Measurements from ENCODE around the gene PRKAG1.

The PRKAG1 gene

DNA sequence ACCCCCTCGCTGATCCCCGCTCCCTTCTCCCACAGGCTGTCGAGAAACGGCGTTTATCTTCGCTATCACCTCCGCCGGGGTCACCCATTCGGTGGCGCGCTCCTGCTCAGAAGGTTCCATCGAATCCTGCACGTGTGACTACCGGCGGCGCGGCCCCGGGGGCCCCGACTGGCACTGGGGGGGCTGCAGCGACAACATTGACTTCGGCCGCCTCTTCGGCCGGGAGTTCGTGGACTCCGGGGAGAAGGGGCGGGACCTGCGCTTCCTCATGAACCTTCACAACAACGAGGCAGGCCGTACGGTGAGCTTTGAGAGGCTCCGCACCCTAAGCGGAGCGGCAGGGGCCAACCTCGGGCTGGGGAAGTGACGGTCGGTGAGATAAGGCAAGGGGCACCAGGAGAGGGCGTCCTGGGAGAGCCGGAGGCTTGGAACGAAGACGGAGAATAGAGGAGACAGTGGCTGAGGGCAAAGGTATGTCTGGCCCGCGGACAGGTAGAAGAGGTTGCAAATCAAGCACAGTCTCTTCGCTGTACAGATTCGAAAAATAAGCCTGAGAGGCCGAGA is 38.1 kb downstream of the PRKAG1 start:
- DNase-seq = peak; percentile 26

DNA sequence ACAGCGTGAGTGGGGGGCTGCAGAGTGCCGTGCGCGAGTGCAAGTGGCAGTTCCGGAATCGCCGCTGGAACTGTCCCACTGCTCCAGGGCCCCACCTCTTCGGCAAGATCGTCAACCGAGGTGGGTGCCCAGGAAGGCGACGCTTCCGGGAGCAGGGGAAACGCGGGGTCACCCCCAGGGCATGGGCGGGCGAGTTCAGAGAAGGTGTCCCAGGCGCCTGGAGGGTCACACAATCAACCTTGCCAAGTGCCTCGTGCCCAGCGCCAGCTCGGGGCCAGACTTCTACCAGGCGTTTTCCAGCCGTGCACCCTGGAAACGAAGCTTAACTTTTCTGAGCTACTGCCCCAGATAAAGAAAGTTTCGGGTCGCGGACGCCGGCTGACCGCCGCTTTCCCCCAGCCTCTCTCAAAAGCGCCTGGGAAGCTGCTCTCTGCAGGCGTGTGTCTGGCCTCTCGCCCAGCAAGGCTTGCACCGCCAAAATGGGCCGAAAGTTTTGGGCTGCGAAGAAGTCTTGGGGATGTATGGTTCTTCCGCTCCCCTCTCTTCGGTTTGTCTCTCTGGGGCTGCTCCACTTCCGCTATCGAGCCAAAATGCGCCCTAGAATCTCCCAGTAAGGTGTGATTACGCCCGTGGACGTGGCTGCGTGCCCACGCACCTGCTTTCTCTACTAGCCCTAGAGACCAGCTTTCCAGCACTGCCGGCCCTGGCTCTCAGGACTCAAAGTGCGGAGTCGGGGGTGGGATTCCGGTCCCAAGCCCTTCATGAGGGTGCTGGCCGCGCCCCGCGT is 38.8 kb downstream of the PRKAG1 start:
- no peak for DNase-seq

DNA sequence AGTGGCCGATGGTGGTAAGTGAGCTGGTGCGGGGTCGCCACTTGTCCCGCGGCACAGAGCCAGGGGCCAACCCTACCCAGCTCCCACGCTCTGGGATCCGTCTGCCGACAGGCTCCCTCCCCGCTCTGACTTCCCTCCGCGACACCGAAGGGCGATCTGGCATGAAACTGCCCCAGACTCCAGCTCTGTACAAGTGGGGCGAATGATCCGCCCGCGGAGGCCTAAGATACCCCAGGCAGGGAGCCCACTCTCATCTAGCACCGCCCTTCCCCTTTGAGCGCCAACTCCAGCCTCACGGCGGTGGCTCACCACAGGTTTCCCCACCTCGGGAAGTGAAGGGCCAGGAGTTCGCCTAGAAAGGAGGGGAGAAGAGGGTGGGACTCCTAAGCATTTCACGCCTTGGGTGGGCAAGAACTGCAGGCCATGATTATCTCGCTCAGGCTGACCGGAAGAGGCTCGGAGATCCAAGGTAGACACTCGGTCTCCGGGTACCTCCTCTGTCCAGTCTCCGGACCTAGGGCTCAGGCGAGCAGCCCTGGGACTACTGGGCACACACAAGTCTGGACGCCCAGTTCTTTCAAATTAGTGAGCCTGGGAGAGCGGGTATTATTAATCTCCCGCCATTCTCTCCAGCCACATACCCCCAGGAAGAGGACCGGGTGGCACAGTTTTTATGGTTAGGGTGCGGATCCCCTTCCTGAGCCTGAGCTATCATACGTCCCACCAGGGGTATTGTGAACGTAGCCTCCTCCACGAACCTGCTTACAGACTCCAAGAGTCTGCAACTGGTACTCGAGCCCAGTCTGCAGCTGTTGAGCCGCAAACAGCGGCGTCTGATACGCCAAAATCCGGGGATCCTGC is 39.6 kb downstream of the PRKAG1 start:
- no peak for DNase-seq

DNA sequence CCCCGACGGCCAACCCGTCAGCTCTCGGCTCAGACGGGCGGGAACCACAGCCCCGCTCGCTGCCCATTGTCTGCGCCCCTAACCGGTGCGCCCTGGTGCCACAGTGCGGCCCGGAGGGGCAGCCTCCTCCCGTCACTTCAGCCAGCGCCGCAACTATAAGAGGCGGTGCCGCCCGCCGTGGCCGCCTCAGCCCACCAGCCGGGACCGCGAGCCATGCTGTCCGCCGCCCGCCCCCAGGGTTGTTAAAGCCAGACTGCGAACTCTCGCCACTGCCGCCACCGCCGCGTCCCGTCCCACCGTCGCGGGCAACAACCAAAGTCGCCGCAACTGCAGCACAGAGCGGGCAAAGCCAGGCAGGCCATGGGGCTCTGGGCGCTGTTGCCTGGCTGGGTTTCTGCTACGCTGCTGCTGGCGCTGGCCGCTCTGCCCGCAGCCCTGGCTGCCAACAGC is 40.3 kb downstream of the PRKAG1 start, which contains the start of gene WNT1:
TSS of gene WNT1 (plus strand) at position 32 of the 450 bp plus-strand sequence. CDS start at position 361, 329 bp downstream.
- DNase-seq = no peak

DNA sequence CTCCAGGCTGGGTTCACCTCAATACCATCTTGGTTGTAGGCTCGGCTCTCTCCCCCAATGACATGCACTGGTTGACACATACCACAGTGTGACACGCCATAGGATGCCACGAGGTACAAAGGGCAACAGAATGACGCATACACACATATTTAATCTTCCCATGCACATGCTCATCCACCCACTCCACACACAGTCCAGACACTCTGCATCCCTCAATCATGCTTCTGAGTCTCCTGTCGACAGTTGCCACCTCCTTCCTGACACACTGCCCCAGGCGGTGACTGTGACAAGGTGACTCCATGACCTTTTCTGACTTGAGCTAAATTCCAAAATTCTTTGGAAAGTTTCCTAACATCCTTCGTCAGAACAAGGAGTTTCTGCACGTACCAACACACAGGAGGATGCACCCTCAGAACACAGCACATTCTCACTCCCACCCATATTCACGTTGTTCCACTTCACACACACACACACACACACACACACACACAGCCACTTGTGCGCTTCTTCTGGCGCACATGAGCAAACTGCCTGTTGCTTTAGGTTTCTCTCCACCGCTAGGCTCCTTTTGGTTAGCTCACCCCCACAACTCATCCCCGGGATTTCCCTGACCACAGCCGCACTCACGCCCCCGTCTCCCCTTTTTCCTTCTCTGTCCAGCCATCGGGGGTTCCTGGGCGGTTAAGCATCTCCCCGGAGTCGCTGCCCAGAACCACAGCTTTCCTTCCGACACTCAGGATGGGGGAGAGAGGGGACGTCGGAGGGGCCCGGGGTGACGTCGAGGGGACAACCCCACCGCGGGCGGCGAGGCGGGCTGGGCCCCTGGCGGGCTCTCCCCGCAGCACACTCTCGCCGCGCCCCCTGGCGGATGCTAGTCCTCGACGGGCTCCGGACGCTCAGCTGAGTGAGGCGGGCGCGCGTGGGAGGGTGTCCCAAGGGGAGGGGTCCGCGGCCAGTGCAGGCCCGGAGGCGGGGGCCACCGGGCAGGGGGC is 41.0 kb downstream of the PRKAG1 start:
- no peak for DNase-seq

DNA sequence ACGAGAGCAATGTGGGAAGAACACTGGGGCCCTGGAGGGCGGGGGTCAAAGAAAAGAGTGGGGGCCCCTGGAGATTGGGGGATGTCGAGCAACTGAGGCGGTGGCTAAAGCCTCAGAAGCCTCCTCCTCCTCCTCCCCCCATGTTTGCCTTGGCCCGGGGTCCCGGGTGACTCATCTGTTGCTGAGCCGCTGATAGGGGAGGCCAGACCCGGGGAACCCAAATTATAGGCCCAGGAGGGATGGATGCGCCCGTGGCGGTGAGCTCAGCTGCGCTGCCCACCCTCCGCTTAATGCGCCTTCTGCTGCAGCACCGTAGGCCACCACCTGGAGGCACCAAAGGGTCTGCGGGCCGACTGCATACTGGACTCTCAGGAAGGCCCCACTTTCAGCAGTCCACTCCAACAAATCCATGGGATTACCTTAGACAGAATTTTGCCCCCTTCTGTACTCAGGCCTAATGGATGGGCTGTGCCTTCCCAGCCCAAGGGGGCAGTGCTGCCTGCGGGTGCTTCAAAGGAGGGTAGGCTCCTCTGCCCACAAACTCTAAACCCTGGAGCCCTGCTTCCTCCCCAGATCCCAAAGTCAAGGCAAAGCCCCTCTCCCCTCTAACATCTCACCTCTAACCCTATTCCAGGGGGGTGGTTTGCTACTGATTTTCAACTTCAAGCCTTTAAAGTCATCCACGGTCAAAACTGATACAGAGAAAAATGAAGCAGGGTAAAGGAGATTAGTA is 44.5 kb downstream of the PRKAG1 start:
- no peak for DNase-seq

DNA sequence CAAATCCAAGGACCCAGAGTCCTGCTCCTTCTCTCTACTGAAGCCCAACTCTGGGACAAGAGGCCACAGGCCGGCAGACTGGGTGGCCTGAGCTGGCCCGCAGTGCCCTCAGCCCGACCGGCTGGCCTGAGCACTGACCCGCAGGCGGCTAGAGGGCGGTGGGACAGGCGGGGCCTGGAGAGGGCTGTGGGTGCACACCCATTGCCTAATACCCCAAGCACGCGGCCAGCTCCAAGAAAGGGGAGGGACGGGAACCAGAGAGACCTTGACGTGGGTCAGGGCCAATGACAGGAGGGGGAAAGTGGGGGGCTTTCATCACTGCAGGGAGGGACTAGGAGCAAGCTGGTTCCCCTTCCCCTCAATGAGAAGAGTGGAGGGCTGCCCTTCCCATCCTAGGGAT is 45.0 kb downstream of the PRKAG1 start:
- no peak for DNase-seq

DNA sequence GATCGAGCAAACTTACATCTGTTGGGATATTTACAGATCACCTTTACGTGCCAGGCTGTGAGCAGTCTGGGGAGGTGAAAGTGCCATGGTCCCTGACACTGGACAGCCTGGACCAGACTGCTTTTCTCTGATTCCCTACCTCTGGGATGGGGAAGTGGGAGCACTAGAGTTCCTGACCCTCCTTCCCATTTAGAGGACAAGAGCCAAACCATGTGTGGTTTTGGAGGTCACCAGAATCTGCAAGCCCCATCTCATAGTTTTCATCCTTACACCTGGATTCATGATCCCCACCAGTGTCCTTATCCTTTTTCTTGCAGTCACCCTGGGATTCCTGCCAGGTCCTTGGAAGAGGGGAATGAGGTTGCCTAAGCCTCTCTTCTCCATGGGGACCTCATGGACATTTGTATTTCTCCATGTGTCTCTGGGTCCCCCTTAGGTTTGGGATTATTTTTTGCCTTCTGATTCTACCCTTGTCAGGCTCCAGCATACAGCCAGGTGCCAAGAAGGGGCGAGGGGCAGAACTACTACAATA is 45.6 kb downstream of the PRKAG1 start:
- no peak for DNase-seq

DNA sequence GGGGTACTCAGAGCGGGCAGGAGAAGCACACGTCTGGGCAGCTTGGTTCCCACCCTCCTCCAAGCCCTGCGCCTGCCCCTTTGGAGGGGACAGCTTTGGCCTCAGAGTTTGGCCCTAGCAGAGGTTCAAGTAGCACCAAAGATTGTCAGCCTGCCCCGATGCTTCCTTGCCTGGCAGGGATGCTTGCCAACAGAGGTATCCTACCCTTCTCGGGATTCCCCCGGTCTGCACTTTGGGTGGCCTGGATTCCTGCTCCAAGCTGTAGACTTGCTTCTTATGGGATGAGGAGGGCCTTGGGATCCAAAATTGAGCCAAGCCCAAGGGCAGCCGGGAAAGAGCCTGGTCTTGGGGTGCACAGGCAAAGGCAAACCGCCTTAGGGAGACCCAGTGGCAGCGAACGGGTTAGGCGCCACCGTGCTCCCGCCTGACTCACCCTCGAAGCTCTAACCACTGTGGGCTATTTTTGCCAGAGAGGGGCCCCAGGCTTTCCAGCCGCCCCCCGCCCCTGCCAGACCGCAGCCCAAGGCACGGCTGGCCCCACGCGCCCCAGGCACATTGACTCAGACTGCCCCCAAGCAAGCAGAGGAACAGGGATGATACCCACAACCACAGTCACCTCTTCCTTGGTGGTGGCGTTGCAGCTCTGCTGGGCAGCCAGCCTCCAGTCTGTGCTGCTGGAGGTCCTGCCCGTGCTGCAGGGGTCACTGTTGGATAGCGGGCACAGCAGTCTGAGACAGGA is 46.2 kb downstream of the PRKAG1 start:
- DNase-seq = no peak

DNA sequence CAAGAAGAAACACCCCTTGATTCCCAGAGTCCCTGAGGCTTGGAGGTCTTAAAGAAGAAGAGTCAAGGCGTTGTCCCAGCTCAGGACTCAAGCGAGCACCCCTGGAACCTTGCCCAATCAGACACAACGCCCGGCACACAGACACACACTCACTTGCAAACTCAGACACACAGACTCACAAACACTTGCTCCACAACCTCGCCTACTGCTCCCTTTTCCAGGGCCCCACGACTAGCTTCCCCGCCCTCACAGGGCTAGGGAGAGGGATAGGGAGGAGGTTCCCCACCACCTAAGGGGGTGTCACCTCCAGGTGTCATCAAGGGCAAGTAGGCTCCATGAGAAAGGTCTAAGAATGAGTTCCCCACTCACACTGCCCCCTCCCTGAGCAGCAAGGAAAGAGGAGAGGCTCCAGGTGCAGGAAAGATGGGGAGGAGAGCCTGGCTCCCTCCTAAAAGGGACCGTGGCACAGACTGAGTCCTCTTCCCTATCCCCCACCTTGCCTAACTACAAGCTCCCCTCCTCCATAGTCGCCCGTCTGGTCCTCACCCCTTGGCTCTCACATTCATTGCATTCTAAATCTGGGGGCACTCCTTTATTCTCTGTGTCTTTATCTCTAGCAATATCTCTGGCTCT is 47.8 kb downstream of the PRKAG1 start:
- DNase-seq = no peak

DNA sequence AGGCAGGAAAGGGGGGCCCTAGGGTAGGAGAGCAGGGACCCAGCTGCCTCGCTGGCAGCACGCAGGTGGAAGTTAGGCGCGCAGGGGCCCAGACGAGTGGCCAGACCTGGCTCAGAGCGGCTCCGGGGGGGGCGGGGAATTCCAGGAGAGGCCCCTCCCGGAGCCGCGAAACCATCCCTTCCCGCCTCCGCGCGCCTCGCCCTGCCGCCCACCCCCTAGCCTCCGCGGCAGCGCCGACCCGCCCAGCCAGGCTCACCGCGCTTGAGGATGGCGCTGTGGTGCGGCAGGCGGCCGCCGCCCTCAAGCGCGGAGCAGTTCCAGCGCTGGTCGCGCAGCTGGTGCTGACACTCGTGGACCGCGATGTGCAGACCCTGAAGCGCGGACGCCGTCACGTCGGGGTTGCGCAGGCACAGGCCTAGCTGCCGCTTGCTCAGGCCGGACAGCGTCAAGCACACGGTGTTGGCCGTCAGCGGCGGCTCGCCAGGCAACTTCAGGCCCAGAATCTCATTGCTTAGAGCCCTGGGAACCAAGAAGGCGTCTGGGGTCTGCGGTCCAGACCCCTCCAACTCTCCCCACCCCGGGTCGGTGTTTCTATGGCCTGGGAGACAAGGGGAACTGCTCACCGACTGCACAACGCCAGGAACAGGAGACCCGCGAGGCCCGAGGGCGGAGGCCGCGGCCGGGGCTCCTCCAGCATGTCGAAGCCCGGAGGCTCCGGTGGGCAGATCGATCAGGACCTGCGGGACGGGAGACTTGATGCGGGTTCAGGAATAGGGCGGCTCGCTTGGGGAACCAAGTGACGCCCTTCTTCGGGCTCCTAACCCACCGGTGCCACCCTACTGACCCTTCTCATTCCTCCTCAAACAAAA is 48.5 kb downstream of the PRKAG1 start:
- DNase-seq = no peak

DNA sequence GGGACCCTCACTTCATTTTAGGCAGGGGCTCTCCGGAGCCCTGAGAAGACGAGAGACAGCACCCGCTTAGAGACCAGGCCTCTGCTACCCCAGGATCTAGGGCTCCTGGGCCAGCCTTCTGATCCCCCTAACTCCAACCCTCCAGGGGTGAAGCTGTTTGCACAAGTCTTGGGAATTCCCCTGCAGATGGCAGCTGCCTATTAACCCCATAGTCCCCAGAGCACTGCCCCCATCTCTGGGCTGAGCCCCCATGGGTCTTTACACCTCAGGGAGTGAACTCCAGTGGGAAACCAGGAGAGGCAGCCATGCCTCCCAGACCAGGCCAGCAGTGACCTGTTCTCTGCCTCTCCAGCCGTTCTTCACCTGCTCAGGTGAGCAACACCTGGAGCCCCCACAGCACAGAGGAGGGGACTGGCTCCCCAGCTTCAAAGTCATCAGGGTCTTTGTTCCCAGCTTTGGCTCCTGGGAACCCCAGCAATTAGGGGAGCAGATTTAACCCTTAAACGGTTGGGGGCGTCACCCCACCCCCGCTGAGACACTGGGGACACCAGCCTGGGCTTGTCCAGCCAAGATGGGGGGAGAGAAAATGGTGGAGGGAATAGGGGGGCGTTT is 49.3 kb downstream of the PRKAG1 start:
- DNase-seq = no peak

DNA sequence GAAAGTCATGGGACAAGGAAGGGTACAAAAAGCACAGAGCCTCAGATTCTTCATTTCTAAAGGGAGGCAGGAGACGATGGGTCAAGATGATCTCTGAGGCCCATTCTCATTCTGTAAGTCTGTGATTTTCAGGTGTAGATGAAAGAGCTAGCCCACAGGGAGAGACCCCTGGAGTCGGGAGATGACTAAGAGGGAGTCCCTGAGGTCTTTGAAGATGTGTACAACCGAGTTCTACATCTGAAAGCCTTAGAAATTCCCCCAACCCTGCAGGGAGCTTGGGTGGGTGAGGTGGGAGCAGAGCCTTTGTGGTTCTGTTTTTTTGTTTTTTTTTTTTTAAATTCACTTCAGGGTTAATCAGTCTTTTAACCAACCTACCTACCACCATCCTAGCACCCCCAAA is 50.1 kb downstream of the PRKAG1 start:
- DNase-seq = no peak

DNA sequence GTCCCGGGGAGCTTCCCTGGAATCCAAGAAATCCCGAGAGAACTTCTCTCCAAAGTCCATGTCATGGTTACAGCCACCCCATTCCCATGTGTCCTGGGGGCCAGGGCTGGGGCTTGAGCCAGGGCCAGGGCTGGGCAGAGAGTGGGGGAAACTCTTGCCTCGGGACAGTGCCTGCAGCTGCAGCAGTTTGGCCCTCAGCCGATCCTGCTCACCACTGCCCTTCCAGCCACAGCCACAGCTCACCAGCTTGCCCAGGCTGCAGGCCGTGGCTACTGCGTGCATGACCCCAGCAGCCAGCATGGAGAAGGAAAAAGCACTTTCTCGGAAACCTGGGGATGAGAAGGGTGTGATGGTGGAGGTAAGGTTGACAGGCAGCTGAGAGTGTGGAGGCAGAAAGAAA is 50.6 kb downstream of the PRKAG1 start:
- no peak for DNase-seq

DNA sequence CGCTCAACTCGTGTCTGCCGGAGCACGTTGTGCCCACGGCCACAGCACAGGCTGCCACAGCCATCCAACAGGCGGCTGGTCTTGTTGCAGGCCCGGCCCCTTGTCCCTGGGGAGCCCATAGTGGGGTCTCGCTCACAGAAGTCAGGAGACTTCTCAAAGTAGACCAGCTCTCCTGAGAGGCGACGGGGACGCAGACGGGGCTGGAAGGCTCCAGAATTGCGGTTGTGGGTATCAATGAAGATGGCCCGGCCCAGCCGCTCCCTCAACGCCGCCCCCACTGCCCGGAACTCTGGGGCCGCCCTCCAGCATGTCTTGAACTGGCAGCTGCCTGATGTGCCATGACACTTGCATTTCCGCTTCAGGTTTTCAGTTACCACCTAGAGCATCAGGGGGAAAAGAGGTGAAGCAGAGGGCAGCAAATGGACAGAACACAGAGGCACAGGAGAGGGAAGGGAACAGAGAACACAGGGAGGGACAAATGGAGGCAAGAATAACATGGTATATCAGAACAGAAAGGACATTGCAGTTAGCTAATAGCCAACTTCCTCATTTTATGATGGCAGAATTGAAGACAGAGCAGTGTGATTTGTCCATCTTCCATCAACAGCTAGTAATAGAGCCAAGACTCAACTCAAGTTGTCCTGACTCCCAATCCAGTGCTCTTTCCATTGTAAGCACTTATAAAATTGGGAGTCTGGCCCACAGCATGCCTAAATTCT is 52.2 kb downstream of the PRKAG1 start:
- no peak for DNase-seq

DNA sequence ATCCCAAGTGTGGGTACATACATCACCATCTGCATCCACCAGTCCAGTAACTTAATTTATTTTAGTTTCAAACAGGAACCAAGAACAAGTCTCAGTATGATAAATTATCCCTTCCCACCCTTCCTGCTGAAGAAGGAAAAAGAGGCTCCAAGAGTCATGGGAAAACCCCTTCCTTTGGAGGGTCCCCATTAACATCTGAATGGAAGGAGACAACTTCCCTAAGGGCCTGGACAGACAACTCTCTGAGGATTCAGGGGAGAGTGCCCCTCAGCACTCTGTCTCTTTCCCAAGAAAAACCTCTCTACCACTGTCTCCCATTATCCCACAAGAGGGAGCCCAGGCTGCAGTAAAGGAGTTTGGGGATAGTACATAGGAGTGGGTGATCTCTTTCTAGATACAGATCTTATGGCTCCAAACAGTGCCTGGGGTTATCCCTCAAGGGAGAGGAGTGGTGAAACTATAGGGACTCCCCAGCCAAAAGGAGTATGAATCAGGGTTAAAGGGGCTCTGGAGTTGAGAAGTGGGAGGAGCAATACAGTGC is 53.2 kb downstream of the PRKAG1 start:
- DNase-seq = no peak

DNA sequence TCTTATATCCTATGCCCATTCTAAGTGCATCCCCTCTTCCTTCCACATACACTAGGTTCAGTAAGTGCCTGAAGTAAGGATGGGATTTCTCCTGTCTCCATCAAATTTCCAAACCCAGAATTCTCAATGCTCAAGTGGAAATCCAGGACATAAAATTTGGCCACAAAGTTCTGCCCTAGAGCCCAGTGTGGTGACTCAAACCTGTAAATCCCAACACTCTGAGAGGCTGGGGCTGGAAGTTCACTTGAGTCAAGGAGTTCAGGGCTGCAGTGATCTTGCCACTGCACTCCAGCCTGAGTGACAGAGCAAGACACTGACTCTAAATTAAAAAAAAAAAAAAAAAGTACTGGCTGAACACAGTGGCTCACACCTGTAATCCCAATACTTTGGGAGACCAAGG is 56.8 kb downstream of the PRKAG1 start:
- DNase-seq = no peak

DNA sequence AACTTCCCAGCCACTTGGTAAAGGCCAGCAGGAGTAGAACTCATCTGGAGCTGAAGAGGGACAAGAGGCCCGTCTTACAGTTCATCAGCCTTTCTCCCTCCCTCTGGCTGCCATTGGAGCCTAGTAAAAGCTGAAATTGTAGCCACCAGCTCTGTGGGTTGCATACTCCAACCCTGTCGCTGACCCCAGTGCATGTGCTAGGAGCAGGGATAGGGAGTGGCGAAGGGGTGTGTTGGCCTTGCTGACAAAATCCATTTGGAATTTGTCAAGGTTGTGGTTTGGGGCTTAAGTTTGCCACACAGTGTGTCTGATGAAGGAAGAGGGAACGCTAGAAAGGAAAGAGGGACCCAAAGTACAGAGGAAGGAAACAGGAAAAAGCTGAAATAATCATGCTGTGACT is 57.2 kb downstream of the PRKAG1 start:
- no peak for DNase-seq

Data from NCI-H526 treated with DMSO at 0.1 percent for 48 hours (cell line).